HepG2 (cell line): ENCODE results near the gene CAPN15. TPM values are rescaled to one million over a fixed set of nuclear protein-coding genes. Genes with fewer than 3 reads are reported as not detected.

Source experiments
- CSRNP1 ChIP-seq: sonication (generic); formaldehyde crosslinking; IDR thresholded peaks from 2 replicates; pipeline ENCODE4 v1.8.1; 2023; ENCODE audit warnings: mild to moderate bottlenecking, missing genetic modification reagents
- GABPA ChIP-seq, 2 experiments: IDR thresholded peaks; 2 replicates each; pipeline ENCODE4 v1.6.1; 2011 to 2016; ENCODE audit warnings: low read depth in 2 of 2, low read length in 1 of 2, missing biosample characterization in 1 of 2, missing genetic modification characterization in 1 of 2
- GPN1 ChIP-seq: sonication (generic); formaldehyde crosslinking; IDR thresholded peaks from 2 replicates; pipeline ENCODE4 v1.5.1; 2020; ENCODE audit warnings: missing genetic modification reagents, borderline replicate concordance
- JUND ChIP-seq: sonication (generic); formaldehyde crosslinking; IDR thresholded peaks from 2 replicates; pipeline ENCODE4 v1.8.0; 2022; ENCODE audit warnings: mild to moderate bottlenecking, missing genetic modification reagents
- NCOR1 ChIP-seq: fragments of 200-600 bp; sonication (generic); IDR thresholded peaks from 2 replicates; pipeline ENCODE4 v1.7.0; 2017; ENCODE audit warnings: antibody characterized with exemption, low read length, borderline replicate concordance
- RXRB ChIP-seq: IDR thresholded peaks from 2 replicates; pipeline ENCODE4 v1.6.1; 2016; ENCODE audit warnings: borderline replicate concordance, missing genetic modification reagents, missing compliant biosample characterization
- SNAI1 ChIP-seq: sonication (generic); formaldehyde crosslinking; IDR thresholded peaks from 2 replicates; pipeline ENCODE4 v1.5.0; 2020; ENCODE audit warnings: mild to moderate bottlenecking, missing genetic modification reagents, borderline replicate concordance
- TEAD3 ChIP-seq: optimal IDR thresholded peaks from 2 replicates; pipeline ENCODE3; 2016; ENCODE audit warnings: borderline replicate concordance
- THAP11 ChIP-seq: IDR thresholded peaks from 2 replicates; pipeline ENCODE4 v1.6.1; 2016; ENCODE audit warnings: missing biosample characterization, missing genetic modification reagents
- THAP8 ChIP-seq: sonication (generic); formaldehyde crosslinking; IDR thresholded peaks from 2 replicates; pipeline ENCODE4 v1.5.1; 2020; ENCODE audit warnings: missing genetic modification reagents, mild to moderate bottlenecking, borderline replicate concordance
- YEATS2 ChIP-seq: sonication (generic); formaldehyde crosslinking; IDR thresholded peaks from 2 replicates; pipeline ENCODE4 v1.4.0; 2020; ENCODE audit warnings: missing genetic modification reagents, borderline replicate concordance
- ZGPAT ChIP-seq: IDR thresholded peaks from 2 replicates; pipeline ENCODE4 v1.6.1; 2016; ENCODE audit warnings: mild to moderate bottlenecking
- ZNF143 ChIP-seq: sonication (generic); formaldehyde crosslinking; IDR thresholded peaks from 2 replicates; pipeline ENCODE4 v1.4.0; 2020; ENCODE audit warnings: missing genetic modification reagents
- ZNF317 ChIP-seq: sonication (generic); formaldehyde crosslinking; IDR thresholded peaks from 2 replicates; pipeline ENCODE4 v1.5.0; 2020; ENCODE audit warnings: mild to moderate bottlenecking, missing genetic modification reagents
- ZNF501 ChIP-seq: sonication (generic); formaldehyde crosslinking; IDR thresholded peaks from 2 replicates; pipeline ENCODE4 v1.5.1; 2020; ENCODE audit warnings: mild to moderate bottlenecking, moderate library complexity, missing genetic modification reagents
- ZSCAN20 ChIP-seq: sonication (generic); formaldehyde crosslinking; IDR thresholded peaks from 2 replicates; pipeline ENCODE4 v1.4.0; 2020; ENCODE audit warnings: missing genetic modification reagents, mild to moderate bottlenecking, borderline replicate concordance
- polyA plus RNA-seq, 8 experiments: library from polyadenylated mRNA; depleted of rRNA in 3 of 8; stranded (reverse) in 7 of 8; unstranded in 1 of 8; fragments of >200 nt; fragmentation: Illumina TruSeq in 4 of 8; extraction: Trizol in 4 of 8; gene quantifications; 2 replicates each; pipeline versions ENCODE4 v1.2.1 to v1.2.3, GENCODE V29; 2011 to 2016; ENCODE audit warnings: low read depth in 4 of 8, missing spikeins in 1 of 8, mixed read lengths in 1 of 8; ENCODE audit not compliant: insufficient read depth in 1 of 8
- total RNA-seq, 5 experiments: library from RNA; depleted of rRNA; stranded (reverse); fragments of >200 nt; fragmentation: Illumina TruSeq; extraction: Trizol; gene quantifications; 2 replicates each; pipeline ENCODE4 v1.2.3, GENCODE V29; 2016; ENCODE audit warnings: low read depth in 1 of 5
- TF ChIP-seq, protein P1 (sequence below): sonication (generic); formaldehyde crosslinking; IDR thresholded peaks from 2 replicates; pipeline ENCODE4 v1.5.0; 2020; ENCODE audit warnings: mild to moderate bottlenecking, missing genetic modification reagents, borderline replicate concordance

CAPN15 gene
- total and polyA plus RNA-seq, 2 of the 13 experiments (the other 11 are each of a cell fraction or from before 2014, with no cell fraction given), result 14.9 to 24.5 TPM

DNA sequence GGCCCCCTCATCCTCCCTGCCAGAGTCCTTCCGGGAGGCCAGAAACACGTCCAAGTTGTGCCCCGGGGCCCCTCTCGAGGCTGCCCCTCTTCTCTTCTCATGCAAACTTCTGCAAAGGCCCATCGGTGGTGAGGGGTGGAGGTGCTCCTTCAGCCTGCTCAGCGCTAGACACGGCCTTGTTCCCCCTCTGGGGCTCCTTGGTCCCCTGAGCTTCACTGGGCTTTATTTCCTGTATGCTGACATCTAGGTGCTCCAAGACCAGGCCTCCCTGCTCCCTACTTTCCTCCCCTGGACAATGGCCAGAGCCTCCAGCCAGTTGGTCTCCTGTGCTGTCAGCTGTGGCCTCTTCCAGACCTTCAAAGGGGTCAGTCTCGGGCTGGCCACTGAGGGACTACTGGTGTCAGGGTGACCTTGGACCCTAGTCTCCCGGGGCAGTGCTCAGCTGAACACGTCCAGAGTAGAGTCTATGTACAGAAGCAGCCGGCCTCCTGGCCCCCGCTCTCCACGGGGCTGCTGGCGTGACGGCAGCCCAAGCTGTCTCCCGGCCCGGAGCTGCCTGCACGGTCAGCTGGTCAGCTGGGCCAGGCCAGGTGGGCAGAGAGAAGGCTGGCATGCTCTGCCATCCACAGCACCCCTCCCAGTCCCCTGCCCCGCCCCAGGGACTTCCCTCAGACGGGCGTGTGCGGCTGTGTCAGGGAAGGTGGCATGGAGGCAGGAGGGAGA, 30.9 kb downstream of the CAPN15 start (continued):
- TF ChIP-seq THAP8 (CRISPR knock-in tag), result no peak
- TF ChIP-seq ZNF143, result no peak
- peak; percentile 85 for TF ChIP-seq ZGPAT (CRISPR knock-in tag)
- TF ChIP-seq, protein P1, sequence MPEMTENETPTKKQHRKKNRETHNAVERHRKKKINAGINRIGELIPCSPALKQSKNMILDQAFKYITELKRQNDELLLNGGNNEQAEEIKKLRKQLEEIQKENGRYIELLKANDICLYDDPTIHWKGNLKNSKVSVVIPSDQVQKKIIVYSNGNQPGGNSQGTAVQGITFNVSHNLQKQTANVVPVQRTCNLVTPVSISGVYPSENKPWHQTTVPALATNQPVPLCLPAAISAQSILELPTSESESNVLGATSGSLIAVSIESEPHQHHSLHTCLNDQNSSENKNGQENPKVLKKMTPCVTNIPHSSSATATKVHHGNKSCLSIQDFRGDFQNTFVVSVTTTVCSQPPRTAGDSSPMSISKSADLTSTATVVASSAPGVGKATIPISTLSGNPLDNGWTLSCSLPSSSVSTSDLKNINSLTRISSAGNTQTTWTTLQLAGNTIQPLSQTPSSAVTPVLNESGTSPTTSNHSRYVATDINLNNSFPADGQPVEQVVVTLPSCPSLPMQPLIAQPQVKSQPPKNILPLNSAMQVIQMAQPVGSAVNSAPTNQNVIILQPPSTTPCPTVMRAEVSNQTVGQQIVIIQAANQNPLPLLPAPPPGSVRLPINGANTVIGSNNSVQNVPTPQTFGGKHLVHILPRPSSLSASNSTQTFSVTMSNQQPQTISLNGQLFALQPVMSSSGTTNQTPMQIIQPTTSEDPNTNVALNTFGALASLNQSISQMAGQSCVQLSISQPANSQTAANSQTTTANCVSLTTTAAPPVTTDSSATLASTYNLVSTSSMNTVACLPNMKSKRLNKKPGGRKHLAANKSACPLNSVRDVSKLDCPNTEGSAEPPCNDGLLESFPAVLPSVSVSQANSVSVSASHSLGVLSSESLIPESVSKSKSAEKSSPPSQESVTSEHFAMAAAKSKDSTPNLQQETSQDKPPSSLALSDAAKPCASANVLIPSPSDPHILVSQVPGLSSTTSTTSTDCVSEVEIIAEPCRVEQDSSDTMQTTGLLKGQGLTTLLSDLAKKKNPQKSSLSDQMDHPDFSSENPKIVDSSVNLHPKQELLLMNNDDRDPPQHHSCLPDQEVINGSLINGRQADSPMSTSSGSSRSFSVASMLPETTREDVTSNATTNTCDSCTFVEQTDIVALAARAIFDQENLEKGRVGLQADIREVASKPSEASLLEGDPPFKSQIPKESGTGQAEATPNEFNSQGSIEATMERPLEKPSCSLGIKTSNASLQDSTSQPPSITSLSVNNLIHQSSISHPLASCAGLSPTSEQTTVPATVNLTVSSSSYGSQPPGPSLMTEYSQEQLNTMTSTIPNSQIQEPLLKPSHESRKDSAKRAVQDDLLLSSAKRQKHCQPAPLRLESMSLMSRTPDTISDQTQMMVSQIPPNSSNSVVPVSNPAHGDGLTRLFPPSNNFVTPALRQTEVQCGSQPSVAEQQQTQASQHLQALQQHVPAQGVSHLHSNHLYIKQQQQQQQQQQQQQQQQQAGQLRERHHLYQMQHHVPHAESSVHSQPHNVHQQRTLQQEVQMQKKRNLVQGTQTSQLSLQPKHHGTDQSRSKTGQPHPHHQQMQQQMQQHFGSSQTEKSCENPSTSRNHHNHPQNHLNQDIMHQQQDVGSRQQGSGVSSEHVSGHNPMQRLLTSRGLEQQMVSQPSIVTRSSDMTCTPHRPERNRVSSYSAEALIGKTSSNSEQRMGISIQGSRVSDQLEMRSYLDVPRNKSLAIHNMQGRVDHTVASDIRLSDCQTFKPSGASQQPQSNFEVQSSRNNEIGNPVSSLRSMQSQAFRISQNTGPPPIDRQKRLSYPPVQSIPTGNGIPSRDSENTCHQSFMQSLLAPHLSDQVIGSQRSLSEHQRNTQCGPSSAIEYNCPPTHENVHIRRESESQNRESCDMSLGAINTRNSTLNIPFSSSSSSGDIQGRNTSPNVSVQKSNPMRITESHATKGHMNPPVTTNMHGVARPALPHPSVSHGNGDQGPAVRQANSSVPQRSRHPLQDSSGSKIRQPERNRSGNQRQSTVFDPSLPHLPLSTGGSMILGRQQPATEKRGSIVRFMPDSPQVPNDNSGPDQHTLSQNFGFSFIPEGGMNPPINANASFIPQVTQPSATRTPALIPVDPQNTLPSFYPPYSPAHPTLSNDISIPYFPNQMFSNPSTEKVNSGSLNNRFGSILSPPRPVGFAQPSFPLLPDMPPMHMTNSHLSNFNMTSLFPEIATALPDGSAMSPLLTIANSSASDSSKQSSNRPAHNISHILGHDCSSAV, result no peak
- TF ChIP-seq THAP11, result peak; percentile 80
- peak; percentile 68; the same call in 1 of the 2 replicates for TF ChIP-seq ZNF317 (CRISPR knock-in tag)
- no peak for TF ChIP-seq GPN1
- TF ChIP-seq CSRNP1 (CRISPR knock-in tag), result 0 out of 2 replicates have a peak, but pooled peaks have one; percentile 70
- TF ChIP-seq YEATS2 (CRISPR knock-in tag), result no peak
- TF ChIP-seq ZSCAN20 (CRISPR knock-in tag), result no peak
- TF ChIP-seq RXRB, result peak; percentile 94
- TF ChIP-seq TEAD3 (CRISPR knock-in tag), result peak; percentile 52
- peak; percentile 79; the same call in 1 of the 2 replicates for TF ChIP-seq ZNF501
- no peak; the same call in 1 of the 2 replicates for TF ChIP-seq SNAI1 (CRISPR knock-in tag)
- no peak for TF ChIP-seq GABPA (IDR thresholded peaks at IDR 0.05; ENCODE audit: low read depth, low read length)
- TF ChIP-seq GABPA (CRISPR knock-in tag; IDR thresholded peaks at IDR 0.05; ENCODE audit: low read depth), result peak; percentile 43
- peak; percentile 89 for TF ChIP-seq NCOR1
- no peak for TF ChIP-seq JUND (CRISPR knock-in tag)
